Measurements from ENCODE around the gene ITGB8. TPM values are rescaled to one million over a fixed set of nuclear protein-coding genes. Genes with fewer than 3 reads are reported as not detected.

The ITGB8 gene
- total RNA-seq, 1 donor from 2014 or later, result 121 TPM

DNA sequence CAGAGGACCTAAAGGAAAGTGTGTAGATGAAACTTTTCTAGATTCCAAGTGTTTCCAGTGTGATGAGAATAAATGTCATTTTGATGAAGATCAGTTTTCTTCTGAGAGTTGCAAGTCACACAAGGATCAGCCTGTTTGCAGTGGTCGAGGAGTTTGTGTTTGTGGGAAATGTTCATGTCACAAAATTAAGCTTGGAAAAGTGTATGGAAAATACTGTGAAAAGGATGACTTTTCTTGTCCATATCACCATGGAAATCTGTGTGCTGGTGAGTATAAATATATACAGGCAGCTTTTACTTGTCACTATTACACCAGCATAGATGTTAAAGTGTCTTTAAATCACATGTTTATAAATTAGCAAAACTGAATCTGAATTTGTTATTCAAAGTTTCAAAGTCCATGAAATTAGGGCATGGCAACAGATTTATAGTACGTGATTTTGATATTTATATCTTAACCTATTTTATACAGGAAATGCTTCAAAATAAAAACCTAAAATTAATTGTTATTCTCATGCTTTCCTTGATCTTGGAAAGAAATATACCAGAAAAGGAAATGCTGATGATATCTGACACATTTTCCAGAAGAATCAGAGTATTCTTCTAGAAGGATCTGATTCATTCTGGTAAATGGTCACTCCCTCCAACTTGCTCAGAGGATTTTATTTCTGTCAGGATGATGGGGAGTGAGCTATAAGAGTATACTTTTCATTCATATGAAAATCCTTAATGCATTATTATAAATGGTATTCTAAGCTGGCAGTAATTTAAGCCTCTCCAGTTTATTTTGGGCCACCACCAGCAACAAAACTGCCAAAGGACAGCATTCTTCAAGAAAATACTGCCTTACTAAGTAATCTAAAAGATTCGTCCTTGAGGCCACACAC lies 71.4 kb downstream of the ITGB8 start:
- TF ChIP-seq, protein P1, sequence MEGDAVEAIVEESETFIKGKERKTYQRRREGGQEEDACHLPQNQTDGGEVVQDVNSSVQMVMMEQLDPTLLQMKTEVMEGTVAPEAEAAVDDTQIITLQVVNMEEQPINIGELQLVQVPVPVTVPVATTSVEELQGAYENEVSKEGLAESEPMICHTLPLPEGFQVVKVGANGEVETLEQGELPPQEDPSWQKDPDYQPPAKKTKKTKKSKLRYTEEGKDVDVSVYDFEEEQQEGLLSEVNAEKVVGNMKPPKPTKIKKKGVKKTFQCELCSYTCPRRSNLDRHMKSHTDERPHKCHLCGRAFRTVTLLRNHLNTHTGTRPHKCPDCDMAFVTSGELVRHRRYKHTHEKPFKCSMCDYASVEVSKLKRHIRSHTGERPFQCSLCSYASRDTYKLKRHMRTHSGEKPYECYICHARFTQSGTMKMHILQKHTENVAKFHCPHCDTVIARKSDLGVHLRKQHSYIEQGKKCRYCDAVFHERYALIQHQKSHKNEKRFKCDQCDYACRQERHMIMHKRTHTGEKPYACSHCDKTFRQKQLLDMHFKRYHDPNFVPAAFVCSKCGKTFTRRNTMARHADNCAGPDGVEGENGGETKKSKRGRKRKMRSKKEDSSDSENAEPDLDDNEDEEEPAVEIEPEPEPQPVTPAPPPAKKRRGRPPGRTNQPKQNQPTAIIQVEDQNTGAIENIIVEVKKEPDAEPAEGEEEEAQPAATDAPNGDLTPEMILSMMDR (conservative IDR thresholded peaks at IDR 0.05; ENCODE audit: low read depth, low read length), result no peak
- DNase-seq (ENCODE audit: low read depth), result no peak
- no peak overlapping the region for H3K4me3 ChIP-seq (ENCODE audit: low read depth, low read length)

DNA sequence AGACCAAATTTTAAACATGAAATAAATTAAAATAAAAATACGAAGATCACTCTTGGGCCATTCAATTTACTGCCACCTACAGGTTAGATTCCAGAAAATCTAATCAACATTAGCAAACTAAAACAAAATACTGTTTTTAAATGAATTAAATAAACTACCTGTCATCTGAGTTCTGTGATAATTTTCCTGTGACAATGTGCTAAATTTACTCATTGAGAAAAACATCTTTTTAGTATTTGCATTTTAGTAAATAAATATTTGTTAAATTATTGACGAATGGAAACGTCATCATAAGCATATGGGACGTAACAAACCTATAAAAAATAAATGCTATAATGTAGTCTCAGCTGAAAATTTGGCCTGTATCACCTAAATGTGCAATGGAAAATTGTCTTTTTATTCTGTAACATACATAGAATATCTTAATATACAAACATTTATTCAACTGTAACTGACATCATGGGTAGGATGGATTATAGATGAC lies 72.1 kb downstream of the ITGB8 start:
- DNase-seq (ENCODE audit: low read depth), result no peak
- TF ChIP-seq, protein P1 (conservative IDR thresholded peaks at IDR 0.05; ENCODE audit: low read depth, low read length), result peak; percentile 54
- H3K4me3 ChIP-seq (ENCODE audit: low read depth, low read length), result no peak overlapping the region

GRCh38 chr7:20403331-20403730 lies 72.6 kb downstream of the ITGB8 start:
- no peak for DNase-seq (ENCODE audit: low read depth)
- H3K4me3 ChIP-seq (ENCODE audit: low read depth, low read length), result no peak overlapping the region
- TF ChIP-seq, protein P1 (conservative IDR thresholded peaks at IDR 0.05; ENCODE audit: low read depth, low read length), result no peak

- no peak for DNase-seq (ENCODE audit: low read depth)
- H3K4me3 ChIP-seq (ENCODE audit: low read depth, low read length), result no peak overlapping the region
- TF ChIP-seq, protein P1 (conservative IDR thresholded peaks at IDR 0.05; ENCODE audit: low read depth, low read length), result no peak
These were observed 73.6 kb downstream of the ITGB8 start for GRCh38 chr7:20404320-20404719.

DNA sequence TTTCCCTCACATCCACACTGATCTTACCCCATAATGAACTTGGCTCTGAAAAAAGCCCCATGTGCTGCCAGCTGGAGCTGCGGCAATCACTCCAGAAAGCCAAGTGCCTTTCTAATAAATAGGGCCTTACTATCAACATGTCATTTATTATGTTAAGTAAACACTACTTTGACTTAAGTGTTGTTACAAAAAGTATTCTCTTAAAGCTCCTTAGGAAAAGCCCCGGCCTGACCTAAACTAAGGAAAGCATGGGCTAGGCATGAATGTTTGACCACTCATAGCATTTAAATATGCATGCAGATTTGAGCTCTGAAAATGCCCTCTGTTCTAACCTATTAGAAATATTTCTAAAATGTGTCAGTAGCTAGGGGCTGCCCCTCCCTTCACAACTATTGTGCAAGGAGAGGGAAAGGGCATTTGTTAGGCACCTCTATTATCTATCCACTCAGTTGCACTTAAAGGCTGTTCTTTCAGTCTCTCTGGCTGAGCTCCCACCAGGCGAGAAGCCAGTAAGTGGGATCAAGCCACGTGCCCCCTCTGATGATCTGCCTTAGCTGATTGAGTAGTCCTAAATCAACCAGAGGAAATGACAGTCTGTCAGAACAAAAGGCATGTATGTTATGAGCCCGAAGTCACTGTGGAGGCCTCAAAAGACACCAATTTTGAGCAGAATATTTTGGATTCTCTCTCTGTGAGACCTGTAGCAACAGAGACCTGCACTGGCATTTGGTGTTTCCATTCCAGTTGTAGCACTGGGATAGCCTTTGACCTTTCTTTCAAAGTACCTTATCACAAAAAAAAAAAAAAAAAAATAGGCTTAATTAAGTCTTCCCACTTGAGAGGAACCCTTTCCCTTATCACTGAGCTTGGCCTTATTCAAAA lies 77.1 kb downstream of the ITGB8 start:
- peak; percentile 59 for DNase-seq (ENCODE audit: low read depth)
- H3K4me3 ChIP-seq (ENCODE audit: low read depth, low read length), result no peak overlapping the region
- TF ChIP-seq, protein P1 (conservative IDR thresholded peaks at IDR 0.05; ENCODE audit: low read depth, low read length), result no peak

- no peak for DNase-seq (ENCODE audit: low read depth)
- H3K4me3 ChIP-seq (ENCODE audit: low read depth, low read length), result no peak overlapping the region
- TF ChIP-seq, protein P1 (conservative IDR thresholded peaks at IDR 0.05; ENCODE audit: low read depth, low read length), result no peak
These were observed 77.7 kb downstream of the ITGB8 start for GRCh38 chr7:20408467-20408826.

All from epithelial cell of proximal tubule (primary cell).